AG20443 (cell line): ENCODE results near the gene PTPRT.

Experiments
- DNase-seq: peaks from one replicate; pipeline ENCODE4 v3.0.0; 2012; ENCODE audit warnings: low spot score, mixed read lengths

Gene PTPRT

DNA sequence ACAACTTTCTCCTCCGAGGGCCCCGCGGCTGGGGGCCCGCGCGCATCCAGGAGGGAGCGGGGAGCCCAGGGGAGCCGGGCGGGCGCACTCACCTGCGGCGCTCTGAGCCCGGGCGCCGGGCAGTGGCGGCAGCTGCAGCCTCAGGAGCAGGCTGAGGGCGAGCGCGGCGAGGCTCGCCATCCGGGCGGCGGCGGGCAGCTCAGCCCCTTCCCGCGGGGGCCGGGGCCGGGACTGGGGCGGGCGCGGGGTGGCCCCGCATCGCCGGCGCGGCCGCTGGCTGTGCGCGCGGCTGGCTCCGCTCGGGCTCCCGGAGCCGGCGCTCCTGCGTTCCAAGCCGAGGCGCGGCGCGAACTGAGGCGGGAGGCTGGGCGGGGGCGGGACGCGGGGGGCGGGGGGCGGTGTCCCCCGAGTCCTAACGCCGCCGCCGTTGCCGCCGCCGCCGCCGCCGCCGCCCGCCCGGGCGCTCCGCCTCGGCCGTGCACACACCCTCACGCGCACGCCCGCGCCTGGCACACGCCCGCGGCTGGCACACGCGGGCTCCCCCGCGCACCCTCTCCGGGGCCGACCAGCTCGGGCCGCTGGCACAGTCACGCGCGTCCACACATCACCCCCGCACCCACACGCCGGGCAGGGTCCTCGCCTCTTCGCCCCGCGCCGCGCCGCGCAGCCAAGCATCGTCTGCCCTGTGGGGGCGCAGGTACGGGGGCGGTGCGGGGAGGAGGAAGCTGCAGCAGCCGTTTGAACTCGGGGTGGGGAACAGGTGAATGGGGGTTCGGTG lies at the start of gene PTPRT:
Gene PTPRT, minus strand, starts transcription at position 353 of the 778 bp plus-strand sequence. Its CDS starts 173 bp downstream, at position 180.
- peak; percentile 17 for DNase-seq

DNA sequence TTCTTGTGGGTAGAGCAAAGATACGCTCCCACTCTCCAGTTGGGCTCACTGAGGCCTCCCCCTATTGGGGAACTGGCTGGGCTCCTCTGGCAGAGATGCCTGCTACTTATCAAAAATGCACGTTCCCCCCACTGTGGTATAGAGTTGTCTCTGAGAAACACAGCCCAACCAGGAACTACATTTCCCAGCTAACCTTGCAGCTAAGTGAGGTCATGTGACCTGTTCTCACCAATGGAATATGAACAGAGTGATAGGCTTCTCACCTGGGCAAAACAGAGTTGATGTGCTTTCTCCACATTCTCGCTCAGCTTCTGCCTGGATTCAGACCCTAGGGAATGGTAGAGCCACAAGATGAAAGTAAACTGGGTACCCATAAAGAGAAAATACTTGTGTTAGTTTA lies 49.1 kb upstream of the PTPRT start:
- DNase-seq: no peak

- DNase-seq: no peak
Measured at GRCh38 chr20:43238266-43238665, 48.6 kb upstream of the PTPRT start.

GRCh38 chr20:43237651-43238168 lies 48.0 kb upstream of the PTPRT start:
- no peak for DNase-seq

DNA sequence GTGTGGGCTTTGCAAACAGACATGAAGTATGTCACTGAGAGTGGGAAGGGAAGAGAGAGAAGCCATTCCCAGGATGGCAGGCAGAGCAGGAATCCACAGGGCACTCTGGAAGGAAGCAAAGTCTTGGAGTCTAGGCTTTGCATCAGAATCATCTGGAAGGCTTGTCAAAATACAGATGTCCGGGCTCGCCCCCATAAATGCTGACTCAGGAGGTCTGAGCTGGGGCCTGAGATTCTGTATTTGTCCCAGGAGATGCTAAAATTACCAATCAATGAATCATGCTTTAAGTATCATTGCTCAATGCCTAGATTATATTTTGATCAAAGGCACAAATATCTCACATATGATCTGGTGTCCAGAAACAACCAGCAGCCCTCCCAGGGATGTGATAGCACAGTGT lies 46.3 kb upstream of the PTPRT start:
- no peak for DNase-seq

DNA sequence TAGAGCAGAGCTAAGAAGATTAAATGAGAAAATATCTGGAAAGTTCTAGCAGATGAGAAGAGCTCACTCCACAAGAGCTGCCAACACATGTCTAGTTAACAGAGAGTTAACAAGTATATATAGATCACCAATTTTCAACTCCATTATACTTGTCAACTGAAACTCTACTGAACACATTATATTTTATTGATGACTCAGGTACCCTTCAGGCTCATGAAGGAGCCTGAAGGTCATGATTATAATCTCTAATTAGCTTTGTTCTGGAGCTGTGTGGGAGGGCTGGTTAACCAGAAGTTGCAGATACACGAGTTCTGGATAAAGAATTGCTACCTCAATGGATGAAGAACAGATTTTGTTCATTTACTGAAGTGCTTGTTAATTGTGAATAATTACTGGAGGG lies 42.1 kb upstream of the PTPRT start:
- DNase-seq: no peak

DNA sequence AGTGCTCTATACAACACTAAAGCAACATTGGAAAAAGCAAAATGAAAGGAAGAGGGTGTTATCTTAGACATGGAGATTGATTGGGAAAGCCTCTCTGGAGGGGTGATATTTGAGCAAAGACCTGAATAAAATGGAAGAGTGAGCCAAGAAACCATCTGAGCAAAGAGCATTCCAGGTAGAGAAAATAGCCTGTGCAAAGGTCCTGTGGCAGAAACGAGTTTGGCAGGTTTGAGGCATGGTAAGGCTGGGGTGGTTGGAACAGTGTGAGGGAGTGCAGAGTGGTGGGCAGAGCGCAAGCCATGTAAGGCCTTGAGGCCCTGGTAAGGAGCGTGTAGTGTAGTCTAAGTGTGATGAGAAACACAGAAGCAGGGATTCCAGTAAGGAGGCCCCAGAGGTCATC lies 40.0 kb upstream of the PTPRT start:
- DNase-seq: no peak

GRCh38 chr20:43220612-43221011 lies 30.9 kb upstream of the PTPRT start:
- DNase-seq: no peak

- DNase-seq: no peak
Measured at GRCh38 chr20:43210901-43211300, 21.2 kb upstream of the PTPRT start.

GRCh38 chr20:43209831-43210230 lies 20.1 kb upstream of the PTPRT start:
- no peak for DNase-seq

GRCh38 chr20:43205699-43206098 lies 16.0 kb upstream of the PTPRT start:
- DNase-seq: no peak

- no peak for DNase-seq
Measured at GRCh38 chr20:43202100-43202499, 12.4 kb upstream of the PTPRT start.

DNA sequence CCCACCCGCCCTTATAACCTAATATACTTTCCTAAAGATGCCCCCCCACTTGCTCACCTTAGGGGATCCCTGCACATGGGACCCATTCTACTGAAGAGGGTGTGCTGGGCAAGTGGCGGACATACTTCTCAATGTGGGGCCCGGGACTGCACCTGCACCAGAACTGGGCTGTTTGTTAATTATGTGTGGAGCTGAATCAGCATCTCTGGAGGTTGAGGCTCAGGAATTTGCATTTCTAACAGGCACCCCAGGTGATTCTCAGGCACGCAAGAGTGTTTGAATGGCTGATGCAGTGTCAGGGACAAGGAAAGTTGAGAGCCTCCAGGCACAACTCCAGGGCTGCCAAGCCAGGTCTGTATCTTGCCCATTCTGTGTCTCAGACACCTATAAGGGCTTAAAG lies 8.9 kb upstream of the PTPRT start:
- DNase-seq: no peak

- DNase-seq: no peak
Measured at GRCh38 chr20:43196243-43196642, 6.5 kb upstream of the PTPRT start.

DNA sequence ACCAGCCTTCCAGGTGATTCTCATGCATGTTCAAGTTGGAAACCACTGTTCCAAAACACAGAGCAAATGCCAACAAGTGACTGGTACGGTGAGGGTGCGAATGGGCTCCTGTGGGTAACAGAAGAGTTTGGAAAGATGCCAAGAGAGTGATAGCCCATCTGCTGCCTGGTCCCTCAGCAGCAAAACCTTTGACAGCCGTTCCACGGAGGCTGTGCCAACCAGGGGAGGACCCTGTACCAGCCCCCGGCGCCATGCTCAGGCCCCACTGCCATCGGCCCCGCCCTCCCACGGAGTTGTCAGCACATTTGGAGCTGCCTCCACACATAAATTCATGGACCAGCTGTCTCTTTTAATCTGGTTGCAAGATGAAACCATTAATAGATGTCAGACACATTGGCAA lies 4.4 kb upstream of the PTPRT start:
- no peak for DNase-seq

- DNase-seq: no peak
Measured at GRCh38 chr20:43193443-43193842, 3.7 kb upstream of the PTPRT start.

- peak; percentile 53 for DNase-seq
Measured at GRCh38 chr20:43191946-43192863, 2.5 kb upstream of the PTPRT start.

DNA sequence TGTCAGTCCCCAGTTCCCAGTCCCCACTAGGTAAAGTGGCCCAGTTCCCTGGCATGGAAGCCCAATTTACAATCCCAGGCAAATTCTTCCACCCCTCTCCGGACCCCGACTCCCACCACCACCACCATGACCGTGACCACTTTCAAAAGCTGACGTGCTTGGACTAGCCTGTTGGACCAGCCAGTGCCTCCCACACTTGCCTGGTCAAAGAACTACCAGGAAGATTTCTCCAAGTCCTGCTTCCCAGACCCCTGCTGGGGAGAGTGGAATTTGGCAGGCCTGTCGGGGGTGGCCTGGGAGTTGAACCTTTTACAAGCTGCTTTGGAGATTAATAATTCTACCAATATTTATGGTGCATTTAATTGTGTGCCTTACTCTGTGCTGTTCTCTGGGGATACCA lies 1.4 kb upstream of the PTPRT start:
- DNase-seq: no peak

DNA sequence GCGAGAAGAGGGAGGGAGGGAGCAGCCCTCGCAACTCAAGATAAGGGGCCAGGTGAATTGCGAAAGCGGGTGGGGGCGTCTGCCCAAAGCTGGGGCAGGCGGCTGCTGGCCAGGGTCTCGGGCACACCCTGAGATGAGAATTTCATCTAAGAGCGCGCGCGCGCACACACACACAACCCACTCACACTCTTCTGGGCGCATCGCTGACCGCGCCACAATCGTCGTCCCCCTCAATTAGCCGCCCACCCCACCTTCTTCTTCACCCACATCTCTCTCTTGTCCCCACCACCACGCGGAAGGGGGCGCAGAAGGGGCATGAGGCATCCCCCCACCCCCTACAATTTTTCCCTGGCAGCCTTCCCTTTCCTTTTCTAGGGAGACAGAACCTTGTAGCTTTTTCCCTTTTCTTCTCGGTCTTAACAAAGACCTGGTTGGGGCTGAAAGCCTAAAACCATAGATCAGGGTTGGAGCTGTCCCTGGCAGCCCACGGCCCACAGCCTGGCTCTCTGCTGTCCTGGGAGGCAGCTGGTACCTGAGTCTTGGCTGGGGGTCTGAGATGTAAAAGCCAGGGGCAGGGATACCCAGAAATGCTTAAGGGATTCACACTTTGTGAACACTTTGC lies 737 bp upstream of the PTPRT start:
- no peak for DNase-seq

DNA sequence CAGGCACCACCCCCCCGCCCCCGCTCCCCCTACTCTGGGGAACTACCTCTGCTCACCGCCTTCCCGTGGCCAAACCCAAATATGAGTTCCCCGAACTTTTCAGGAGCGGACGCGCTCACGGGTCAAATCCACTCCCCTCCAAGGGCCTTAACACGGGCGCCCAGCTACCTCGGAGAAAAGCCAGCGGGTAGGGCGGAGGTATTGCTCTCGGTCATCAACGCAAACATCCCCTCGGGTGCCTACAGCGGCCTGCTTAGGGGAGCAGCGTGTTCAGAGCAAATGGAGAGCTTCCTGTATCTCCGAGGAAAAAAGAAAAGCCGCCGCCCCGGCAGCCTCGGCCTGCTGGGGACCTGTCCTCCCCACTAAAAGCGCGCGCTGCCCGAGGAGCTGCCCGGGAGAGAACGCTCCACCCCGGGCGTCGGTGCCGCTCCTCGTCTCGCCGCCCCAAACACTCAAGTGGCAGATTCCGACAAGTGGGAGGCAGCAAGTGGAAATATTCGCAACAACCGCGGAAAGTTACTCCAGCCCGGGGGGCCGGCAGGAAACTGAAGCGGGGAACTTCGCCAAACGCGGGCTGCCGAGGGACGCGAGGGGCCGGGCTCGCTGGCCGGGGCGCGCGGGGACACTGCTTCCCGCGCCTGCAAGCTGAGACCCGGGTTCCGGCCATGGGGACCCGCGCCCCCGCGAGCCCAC lies 699 bp downstream of the PTPRT start:
- DNase-seq: peak; percentile 14

- DNase-seq: no peak
Measured at GRCh38 chr20:43188234-43188653, 1.5 kb downstream of the PTPRT start.
